NT2/D1 (cell line): ENCODE results near the gene MAST4.

Experiments
- SUZ12 ChIP-seq: IDR thresholded peaks from 2 replicates; pipeline ENCODE4 v1.6.1; 2011; ENCODE audit not compliant: insufficient read length, insufficient read depth; ENCODE audit errors: extremely low read depth
- YY1 ChIP-seq: IDR thresholded peaks from 2 replicates; pipeline ENCODE4 v1.6.1; 2011; ENCODE audit not compliant: insufficient read length, insufficient read depth

- TF ChIP-seq YY1 (no peak), SUZ12 (no peak)
Observed at GRCh38 chr5:66884564-66885243, 288.5 kb downstream of the MAST4 start.
